HG02885 (cell line): ENCODE data around the gene NOVA2.
A peak's percentile ranks its signal among the peaks of the same experiment; 100 is the strongest.

ENCODE experiments used
- ATAC-seq: cut with Tn5 transposase; IDR thresholded peaks from one replicate; pipeline ENCODE4 v1.9.1; 2021; ENCODE audit warnings: mild to moderate bottlenecking; ENCODE audit not compliant: unreplicated experiment, poor library complexity

NOVA2 gene

DNA sequence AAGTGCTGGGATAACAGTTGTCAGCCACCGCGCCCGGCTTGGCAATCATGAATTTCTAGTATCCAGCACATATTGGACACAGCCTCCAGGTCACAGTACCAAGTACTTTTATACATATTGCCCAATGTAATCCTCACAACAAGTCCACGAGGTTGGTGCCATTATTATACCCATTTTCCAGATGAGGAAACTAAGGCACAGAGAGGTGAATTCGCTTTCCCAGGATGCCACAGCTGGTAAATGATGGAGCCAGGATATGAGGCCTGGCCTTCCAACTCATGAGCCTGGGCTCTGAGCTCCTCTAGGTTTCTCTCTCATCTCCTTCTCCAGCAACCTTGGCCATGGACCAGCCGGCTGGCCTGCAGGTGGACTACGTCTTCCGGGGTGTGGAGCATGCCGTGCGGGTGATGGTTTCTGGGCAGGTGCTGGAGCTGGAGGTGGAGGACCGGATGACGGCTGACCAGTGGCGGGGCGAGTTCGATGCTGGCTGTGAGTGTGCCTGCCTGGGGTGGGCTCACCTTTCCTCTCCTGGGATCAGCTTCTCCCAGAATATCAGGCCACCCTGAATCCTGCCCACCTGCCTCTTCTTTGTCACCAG lies 29.1 kb upstream of the NOVA2 start:
- no peak for ATAC-seq

DNA sequence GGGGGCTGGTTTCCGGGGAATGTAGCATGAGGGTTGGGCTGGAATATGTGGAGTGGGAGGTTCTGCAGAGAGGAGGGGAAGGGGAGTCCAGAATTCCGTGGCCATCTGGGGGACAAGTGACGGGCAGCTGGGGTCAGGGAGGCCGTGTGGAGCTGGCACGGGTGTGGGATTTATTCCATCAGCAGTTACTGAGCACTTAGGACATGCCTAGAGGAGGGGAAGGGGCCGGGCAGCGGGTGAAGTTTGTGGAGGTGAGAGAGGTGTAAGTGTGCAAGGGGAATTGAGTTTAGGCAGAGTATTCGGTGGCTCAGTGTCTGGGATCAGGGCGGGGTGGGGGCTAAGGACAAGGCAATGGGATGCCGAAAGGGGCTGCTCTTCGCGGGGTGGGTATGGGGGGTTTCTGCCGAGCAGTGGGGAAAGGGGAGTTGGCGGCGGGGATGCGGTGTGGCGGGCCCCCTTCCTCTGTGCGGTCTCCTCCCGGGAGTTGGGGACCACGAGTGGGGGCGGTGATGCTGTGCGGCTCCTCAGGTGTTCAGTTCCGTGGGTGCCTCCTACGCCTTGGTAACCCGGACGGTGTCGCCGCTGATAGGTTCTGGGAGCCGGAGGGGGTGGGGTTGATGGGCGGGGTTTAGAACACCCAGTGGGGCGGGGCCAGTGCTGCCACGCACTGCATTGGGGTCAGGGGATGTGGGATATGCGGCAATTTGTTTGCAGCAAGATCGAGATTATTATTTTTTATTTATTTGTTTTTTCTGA lies 27.0 kb upstream of the NOVA2 start:
- no peak for ATAC-seq

DNA sequence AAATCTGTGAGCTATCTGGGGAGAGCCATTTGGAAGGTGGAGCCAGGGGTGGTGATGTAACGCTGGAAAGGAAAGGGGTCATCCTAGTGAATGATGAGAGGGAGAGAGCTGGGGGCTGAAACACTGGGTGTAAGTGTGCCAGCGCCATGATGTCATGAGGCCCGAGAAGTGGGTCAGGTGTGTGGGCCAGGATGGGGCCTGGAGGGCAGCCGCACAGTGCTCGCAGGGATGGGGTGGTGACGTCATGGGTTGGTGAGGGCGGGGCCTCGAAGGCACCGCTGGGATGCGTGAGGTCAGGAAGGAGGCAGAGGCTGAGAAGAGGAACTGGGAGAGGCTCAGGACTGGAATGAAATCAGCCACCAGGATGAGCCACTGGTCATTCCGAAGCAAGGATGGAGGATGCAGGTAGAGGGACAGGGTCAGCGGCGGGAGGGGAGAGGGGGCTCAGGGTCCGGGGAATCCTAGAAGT lies 26.0 kb upstream of the NOVA2 start:
- no peak for ATAC-seq

DNA sequence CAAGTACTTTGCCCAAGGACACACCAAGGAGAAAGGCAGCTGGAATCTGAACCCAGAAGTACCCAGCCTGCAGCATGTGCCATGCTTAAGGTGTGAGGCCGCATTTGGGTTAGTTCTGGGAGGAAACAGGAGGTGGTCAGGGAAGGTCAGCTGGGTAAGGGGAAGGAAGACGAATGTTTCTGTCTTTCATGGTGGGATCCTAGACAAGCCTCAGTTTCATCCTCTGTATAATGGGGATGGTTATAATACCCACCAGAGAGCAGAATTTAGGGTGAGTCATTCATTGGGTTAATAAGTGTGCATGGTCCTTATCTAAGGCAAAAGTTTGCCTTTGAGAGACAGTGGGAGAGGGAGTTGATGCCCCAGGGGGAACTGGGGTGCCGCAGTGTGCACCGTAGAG lies 25.2 kb upstream of the NOVA2 start:
- no peak for ATAC-seq

DNA sequence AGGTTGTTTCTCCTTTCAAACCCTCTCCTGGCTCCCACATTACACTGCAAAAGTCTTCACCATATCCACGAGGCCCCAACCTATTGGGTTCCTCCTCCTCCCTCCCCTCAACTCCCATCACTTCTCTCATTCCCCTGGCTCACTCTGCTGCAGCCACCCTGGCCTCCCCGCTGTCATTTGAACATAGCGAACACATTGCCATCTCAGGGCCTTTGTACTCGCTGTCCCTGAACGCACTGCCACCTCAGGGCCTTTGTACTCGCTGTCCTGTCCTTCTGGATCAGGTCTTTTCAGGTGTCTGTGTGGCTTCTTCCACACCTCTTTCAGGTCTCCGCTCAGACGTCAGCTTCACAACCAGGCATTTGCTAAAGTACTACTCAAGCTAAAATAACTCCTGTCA lies 23.3 kb upstream of the NOVA2 start:
- no peak for ATAC-seq

DNA sequence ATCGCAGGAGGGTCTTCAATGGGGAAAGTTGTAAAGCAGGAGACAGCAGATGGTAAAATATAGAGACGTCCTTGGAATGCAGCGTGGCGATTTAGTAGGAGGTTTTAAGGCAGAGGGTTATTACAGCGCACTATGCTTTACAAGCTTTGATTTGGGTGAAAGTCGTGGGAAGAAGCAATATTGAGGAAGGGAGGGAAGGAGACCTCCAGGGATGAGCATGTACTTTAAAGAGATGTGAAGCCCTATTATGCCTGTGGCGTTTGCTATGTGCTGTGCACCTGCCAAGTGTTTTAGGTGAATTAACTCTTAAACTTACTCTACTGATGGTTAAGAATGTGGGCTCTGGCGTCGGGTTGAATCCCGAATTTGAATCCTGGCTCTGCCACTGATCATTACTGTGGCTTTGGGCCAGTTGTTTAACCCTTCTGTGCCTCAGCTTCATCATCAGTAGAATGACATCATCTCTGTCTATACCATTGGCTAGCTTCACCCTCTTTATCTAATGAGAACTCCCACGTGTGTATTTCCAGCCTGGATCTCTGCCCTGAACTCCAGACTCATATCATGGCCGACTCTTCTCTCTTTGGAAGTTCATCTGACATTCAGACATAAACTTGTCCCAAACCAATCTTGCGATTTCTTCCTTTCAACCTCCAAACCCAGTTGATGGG lies 22.2 kb upstream of the NOVA2 start:
- no peak for ATAC-seq

DNA sequence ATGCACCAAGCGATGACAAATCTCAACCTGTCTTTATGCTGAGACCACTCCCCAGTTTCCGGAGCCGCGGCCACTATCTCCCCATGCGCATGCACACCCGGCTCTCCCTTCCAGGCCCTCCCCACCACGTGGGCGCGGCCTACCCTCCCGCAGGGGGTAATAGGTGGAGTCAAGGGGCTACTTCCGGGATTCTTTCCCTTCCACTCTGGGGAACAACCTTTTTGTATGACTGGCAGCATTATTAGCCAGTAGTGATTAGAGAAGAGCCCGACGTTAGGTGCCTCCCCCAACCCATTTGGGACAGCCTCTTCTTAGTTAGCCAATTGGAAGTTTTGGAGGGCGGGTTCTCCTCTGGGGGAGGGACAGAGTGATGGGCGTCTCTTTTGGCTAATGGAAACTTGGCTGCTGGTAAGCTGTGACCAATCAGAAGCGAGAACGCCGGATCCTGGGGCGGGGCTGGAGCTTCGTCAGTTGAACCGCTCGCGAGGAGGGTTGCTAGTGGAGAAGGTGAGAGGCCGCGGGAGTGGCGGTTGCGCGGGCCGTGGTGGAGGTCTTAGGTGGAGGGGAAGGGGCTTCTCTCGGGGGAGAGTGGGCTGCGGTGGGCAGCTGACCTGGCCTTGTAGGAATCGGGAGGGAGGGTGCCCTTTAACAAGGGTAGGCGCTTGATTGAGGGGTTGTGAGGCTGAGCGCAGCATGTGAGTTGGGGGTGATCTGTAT lies 21.5 kb upstream of the NOVA2 start, which contains the start of gene CCDC61:
Gene CCDC61 (plus strand): TSS at position 470 of the 717 bp plus-strand sequence. CDS start 7,552 bp downstream, outside the sequence.
- ATAC-seq, result peak; percentile 94

DNA sequence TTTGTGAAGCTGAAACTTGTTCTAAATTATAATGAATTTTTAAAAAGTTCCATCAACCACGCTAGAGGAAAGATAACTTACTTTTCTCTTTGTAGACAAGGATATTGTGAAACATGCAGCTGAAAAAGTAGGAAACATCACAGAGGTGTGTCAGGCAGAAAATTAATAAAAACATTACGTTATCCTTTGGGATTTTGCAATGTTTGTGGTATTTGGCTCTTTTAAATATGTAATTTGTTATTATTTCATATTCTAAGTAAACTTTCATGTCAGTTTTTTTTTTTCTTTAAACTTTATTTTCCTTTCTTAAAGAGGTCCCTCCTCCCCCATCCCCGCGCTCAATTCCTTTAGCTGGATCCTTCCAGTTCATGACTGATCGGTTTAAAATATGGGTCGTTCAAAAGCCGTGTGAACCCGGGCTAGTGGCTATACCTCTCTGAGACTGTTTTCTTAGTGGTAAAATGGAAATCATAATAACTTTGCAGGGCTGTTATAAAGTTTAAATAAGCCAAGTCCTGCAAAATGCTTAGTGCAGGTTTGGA lies 20.9 kb upstream of the NOVA2 start:
- no peak for ATAC-seq

DNA sequence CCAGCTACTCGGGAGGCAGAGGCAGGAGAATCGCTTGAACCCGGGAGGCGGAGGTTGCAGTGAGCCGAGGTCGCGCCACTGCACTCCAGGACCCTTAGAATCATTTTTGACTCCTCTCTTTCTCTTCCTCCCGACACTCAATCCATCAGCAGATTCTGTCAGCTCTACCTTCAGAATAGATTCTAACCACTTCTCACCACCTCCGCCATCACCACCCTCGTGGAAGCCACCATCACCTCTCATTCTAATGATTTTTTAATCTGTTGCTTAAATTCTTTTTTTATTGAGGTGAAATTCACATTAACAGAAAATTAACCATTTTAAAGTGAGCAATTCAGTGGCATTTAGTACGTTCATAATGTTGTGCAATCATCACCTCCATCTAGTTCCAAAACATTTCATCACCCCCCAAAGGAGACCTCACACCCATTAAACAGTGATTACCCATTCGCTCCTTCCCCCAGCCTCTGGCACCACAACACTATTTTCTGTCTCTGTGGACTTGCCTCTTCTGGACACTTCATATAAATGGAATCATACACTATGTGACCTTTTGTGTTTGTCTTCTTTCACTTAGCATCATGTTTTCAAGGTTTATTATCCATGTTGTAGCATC lies 16.6 kb upstream of the NOVA2 start:
- ATAC-seq, result no peak

DNA sequence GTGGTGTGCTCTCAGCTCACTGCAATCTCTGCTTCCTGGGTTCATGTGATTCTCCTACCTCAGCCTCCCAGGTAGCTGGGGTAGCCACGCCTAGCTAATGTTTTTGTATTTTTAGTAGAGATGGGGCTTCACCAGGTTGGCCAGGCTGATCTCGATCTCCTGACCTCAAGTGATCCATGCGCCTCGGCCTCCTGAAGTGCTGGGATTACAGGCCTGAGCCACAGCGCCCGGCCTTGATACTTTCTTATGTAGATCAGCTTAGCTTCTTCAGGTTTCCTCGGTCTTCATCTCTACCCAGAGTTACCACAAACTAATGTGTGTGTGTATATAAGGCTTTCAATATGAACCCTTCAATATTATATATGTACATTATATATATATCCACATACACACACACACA lies 11.7 kb upstream of the NOVA2 start:
- no peak for ATAC-seq

DNA sequence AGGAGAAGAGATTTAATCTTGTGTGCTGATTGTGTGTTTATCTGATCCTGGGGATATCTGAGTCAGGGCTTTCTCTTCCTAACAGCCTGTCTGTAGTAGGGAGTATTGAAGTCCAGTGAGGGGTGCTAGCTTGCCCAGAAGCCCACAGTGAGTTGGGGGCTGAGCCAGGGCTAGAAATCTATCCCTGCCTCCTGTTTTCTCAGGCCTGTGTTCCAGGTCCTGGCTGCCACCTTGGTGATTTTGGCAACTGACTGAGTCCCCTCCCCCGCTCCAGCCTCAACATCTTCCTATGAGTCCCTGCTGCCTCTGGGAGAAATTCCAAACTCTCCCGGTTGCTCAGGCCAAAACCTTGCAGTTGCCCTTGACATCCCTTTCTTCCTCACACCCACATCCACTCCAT lies 7.7 kb upstream of the NOVA2 start:
- no peak for ATAC-seq

DNA sequence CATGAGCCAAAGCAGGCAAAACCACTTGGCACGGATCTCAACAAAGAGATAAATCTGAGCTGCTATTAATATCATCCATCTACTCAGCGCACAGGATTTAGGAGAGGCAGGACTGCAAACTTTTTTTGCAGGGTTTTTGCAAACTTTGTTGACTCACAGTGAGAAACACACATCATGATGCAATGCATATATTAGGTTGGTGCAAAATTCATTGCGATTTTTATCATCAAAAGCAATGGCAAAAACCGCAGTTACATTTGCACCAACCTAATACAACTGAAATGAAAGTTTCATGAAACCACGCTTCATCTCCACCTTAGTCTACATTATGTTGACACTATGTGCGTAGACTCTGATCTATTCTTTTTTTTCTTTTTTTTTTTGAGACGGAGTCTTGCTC lies 4.5 kb upstream of the NOVA2 start:
- no peak for ATAC-seq

DNA sequence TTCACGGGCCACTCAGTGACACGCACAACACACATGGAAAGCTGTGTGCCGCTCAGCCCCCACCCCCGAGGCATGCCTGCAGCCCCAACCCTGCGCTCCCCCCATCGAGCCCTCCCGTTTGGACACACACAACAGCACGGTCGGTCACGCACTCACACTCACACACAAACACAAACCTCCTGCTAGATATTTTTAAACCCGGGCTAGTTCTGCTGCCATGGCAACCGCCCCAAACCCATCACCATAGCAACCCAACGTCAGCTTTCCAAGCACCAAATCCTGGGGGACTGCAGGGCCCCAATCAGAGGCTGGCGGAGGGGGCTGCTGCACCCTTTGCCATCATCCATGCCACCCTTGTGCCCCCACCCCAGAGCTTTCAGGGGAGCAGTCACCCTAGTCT lies 2.5 kb upstream of the NOVA2 start:
- no peak for ATAC-seq

DNA sequence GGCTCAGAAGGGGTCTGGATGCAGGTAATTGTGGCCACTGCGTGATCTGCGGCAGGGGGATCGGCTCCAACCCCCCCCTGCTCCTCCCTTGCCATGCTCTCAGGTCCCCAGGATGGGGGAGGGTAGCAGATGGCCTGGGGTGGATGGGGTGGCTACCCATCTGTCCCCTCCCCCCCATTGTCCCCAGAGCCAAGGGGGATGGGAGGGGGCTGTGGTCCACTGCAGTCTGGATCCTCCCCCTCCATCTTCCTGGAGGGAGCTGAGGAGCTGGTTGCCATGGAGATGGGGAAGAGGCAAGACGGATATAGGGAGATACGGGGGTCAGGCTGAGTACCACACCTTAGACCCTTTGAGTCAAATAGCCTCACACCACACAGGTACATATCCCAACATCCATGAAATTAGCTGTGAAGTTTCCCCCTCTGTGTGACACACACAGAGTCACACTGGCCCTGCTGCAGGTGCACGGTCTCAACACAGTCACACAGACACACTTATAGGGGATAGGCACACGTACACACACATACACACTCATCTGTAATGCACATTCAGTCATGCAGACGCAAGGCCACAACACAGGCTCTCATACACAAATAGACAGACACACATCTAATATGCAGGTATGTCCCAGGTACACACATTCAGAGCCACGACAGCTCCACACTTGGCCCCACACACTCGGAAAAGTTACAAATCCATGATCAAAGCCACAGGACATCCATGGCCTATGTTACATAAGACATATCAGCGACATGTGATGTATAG lies 1.8 kb upstream of the NOVA2 start:
- ATAC-seq, result no peak

DNA sequence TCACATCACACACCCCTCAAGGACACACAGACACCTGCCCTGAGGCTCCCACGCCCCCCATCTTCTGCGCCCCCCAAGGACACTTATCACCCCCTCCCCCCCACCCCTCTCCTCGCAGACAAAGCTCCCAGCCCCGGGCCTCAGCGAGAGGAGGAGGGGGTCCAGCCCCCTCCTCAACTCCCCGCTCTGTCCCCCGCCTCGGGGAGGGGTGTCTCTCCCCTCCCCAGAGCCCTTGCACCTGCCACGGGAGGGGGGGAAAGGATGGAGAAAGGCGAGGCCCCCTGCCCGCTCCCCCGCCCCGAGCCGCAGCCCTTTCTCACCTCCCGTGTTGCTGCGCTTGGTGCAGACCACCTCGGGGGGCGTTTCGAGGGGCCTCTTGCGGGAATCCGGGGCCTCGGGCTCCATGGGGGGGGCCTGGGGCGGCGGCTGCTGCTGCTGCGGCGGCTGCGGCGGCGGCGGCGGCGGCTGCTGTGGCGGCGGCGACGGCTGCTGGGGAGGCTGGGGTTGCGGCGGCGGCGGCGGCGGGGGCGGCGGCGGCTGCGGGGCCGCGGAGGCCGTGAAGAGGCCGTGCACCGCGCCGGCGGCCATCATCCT lies 621 bp downstream of the NOVA2 start:
- no peak for ATAC-seq

DNA sequence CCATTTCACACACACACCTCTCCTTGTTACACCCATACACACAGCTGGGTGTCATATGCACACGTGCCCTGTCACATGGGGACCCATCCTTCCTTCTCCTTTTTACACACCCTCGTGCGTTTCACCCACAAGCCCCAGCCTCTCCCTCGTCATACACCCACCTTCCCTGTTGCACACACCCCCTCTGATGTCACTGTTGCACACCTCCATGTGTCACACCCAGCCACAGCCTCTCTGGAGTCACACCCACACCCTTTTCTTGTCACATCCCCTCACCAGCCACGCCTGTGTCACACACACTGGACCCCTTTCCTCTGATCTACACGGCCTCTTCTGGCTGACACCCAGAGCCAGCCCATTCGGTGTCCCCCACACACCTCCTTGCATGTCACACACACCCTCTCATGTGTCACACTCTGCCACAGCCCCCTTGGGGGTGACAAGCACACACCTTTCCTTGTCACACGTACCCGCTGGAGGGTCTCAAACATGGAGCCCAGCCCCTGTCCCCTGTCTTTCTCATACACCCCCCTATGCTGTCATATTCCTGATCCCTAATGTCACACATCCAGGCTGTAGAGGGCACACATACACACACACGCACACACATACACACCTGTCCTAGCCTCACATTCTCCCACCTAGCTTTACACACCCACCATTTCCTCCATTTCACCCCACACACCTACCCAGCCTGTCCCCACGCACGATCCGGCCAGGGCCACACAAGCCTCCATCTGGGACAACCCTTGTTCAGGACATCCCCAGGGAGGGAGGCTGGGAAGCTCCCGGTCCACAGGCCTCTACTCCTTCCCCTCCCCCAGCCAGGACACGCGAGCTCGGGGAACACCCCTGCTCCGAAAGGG lies 1.4 kb downstream of the NOVA2 start:
- ATAC-seq, result no peak

DNA sequence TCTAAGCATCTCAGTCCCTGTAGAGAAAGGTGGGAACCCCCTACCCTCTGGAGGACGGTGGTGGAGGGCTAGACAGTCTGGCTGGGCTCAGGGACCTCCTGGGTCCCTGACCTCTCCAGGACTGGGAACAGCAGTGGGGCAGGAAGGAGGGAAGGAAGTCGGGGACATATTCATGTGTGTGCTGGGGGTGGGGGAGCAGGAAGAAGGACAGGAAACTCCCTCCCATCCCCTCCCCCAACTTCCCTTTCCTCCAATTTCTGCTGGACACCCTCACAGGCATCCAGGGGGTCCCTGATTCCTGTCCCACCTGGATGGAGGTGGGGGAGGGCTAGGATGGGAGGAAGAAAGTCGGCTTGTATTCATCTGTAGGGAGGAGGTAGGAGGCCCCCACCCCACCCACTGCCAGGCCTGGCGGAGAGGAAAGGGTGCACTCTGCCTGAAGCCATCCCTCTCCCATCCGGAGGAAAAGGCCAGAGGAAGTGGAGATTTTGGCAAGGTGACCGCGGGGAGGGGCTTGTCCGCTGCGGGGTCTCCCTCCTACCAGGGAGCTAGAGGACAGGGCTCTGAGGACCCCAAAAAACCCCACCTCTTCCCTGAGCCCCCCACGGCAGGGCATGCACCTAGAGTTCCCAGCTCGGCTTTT lies 2.3 kb downstream of the NOVA2 start:
- no peak for ATAC-seq

DNA sequence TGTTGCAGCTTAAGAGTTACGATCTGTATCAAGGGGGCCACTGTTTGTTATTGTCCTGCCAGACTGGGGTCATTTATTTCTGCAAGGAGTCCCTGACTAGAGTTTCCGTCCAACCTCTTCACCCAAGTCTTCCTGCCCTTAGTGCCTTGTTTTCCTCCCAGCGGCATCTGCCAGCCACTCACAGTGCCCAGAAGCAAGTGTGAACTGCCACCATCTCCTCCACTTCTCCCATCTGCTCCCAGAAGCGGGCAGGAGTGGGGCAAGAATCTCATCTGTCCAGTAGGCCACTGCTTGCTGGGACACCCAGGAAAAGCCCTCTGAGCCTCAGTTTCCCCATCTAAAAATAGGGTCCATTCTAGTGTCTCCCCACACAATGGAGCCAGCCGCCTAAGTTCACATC lies 4.0 kb downstream of the NOVA2 start:
- no peak for ATAC-seq
